HG03159 (cell line): Measurements from ENCODE around the gene PPP1R14C.

Source experiments
- ATAC-seq: cut with Tn5 transposase; IDR thresholded peaks from one replicate; pipeline ENCODE4 v1.9.1; 2021; ENCODE audit warnings: mild to moderate bottlenecking, moderate library complexity; ENCODE audit not compliant: unreplicated experiment

PPP1R14C gene

GRCh38 chr6:150142670-150143515 is at the start of gene PPP1R14C:
Gene PPP1R14C (plus strand): TSS chr6:150143044. CDS start chr6:150143193, 149 bp downstream.
- no peak for ATAC-seq

- ATAC-seq = no peak
Measured at GRCh38 chr6:150093397-150093796, 49.4 kb upstream of the PPP1R14C start.

- ATAC-seq = no peak
Measured at GRCh38 chr6:150098155-150098554, 44.7 kb upstream of the PPP1R14C start.

GRCh38 chr6:150099546-150099945 is 43.3 kb upstream of the PPP1R14C start:
- no peak for ATAC-seq

- ATAC-seq = no peak
Measured at GRCh38 chr6:150099953-150100352, 42.9 kb upstream of the PPP1R14C start.

GRCh38 chr6:150100745-150101144 is 42.1 kb upstream of the PPP1R14C start:
- no peak for ATAC-seq

GRCh38 chr6:150102750-150103270 is 40.0 kb upstream of the PPP1R14C start:
- no peak for ATAC-seq

- ATAC-seq = no peak
Measured at GRCh38 chr6:150112233-150112632, 30.6 kb upstream of the PPP1R14C start.

GRCh38 chr6:150115769-150116168 is 27.1 kb upstream of the PPP1R14C start:
- ATAC-seq = no peak

GRCh38 chr6:150116200-150116800 is 26.5 kb upstream of the PPP1R14C start:
- no peak for ATAC-seq

GRCh38 chr6:150118203-150118602 is 24.6 kb upstream of the PPP1R14C start:
- no peak for ATAC-seq

- ATAC-seq = no peak
Measured at GRCh38 chr6:150118627-150119026, 24.2 kb upstream of the PPP1R14C start.

GRCh38 chr6:150119173-150119572 is 23.7 kb upstream of the PPP1R14C start:
- no peak for ATAC-seq

- ATAC-seq = no peak
Measured at GRCh38 chr6:150123645-150124044, 19.2 kb upstream of the PPP1R14C start.

- ATAC-seq = no peak
Measured at GRCh38 chr6:150124235-150124634, 18.6 kb upstream of the PPP1R14C start.

- no peak for ATAC-seq
Measured at GRCh38 chr6:150126641-150127291, 16.1 kb upstream of the PPP1R14C start.

GRCh38 chr6:150128425-150128824 is 14.4 kb upstream of the PPP1R14C start:
- no peak for ATAC-seq

GRCh38 chr6:150129616-150130505 is 13.0 kb upstream of the PPP1R14C start:
- ATAC-seq = no peak

- no peak for ATAC-seq
Measured at GRCh38 chr6:150133686-150134085, 9.2 kb upstream of the PPP1R14C start.

GRCh38 chr6:150134280-150134920 is 8.4 kb upstream of the PPP1R14C start:
- ATAC-seq = no peak
